H9 (cell line): Measurements from ENCODE around the gene BCL11B. TPM values are rescaled to one million over a fixed set of nuclear protein-coding genes. Genes with fewer than 3 reads are reported as not detected.

Source experiments
- DNase-seq: peaks from one replicate; pipeline ENCODE4 v3.0.0-alpha.2; 2017
- H2AFZ ChIP-seq: one replicate; pipeline ENCODE4 v1.6.1; 2013; ENCODE audit warnings: mild to moderate bottlenecking, low read length, control low read depth, moderate library complexity
- H2AK5ac ChIP-seq: 2 replicates; pipeline ENCODE4 v1.6.1; 2013; ENCODE audit warnings: low read length, control low read depth, mixed read lengths; ENCODE audit not compliant: insufficient read length
- H2BK120ac ChIP-seq: one replicate; pipeline ENCODE4 v1.6.1; 2013; ENCODE audit warnings: low read depth, mild to moderate bottlenecking, low read length, control low read depth, inconsistent platforms; ENCODE audit not compliant: poor library complexity, severe bottlenecking
- H2BK12ac ChIP-seq: 2 replicates; pipeline ENCODE4 v1.6.1; 2013; ENCODE audit warnings: low read length, control low read depth, mixed read lengths, low read depth; ENCODE audit not compliant: insufficient read length
- H2BK15ac ChIP-seq: 2 replicates; pipeline ENCODE4 v1.6.1; 2013; ENCODE audit warnings: low read depth, low read length, control low read depth
- H2BK20ac ChIP-seq: one replicate; pipeline ENCODE4 v1.6.1; 2013; ENCODE audit warnings: low read depth, mild to moderate bottlenecking, low read length, control low read depth, inconsistent platforms; ENCODE audit not compliant: poor library complexity, severe bottlenecking
- H2BK5ac ChIP-seq: 2 replicates; pipeline ENCODE4 v1.6.1; 2013; ENCODE audit warnings: low read length, control low read depth, mixed read lengths; ENCODE audit not compliant: insufficient read length
- H3K14ac ChIP-seq: 2 replicates; pipeline ENCODE4 v1.6.1; 2013; ENCODE audit warnings: low read length, control low read depth; ENCODE audit not compliant: insufficient read depth
- H3K18ac ChIP-seq: 2 replicates; pipeline ENCODE4 v1.6.1; 2013; ENCODE audit warnings: low read depth, mild to moderate bottlenecking, mixed read lengths, low read length, control low read depth; ENCODE audit not compliant: insufficient read length
- H3K23ac ChIP-seq: 2 replicates; pipeline ENCODE4 v1.6.1; 2013; ENCODE audit warnings: low read length, control low read depth, mixed read lengths, low read depth; ENCODE audit not compliant: insufficient read length
- H3K23me2 ChIP-seq: 2 replicates; pipeline ENCODE4 v1.6.1; 2013; ENCODE audit warnings: low read depth, mild to moderate bottlenecking, mixed read lengths, low read length, control low read depth; ENCODE audit not compliant: insufficient read length, poor library complexity, severe bottlenecking
- H3K27ac ChIP-seq: 2 replicates; pipeline ENCODE4 v1.5.1; 2013; ENCODE audit warnings: low read length, control low read depth, mixed read lengths, low read depth; ENCODE audit not compliant: insufficient read length
- H3K27me3 ChIP-seq: 2 replicates; pipeline ENCODE4 v1.6.1; 2013; ENCODE audit warnings: low read length, control low read depth, inconsistent platforms; ENCODE audit not compliant: insufficient read depth
- H3K4ac ChIP-seq: 2 replicates; pipeline ENCODE4 v1.6.1; 2013; ENCODE audit warnings: low read depth, mild to moderate bottlenecking, control low read depth, inconsistent platforms, low read length, moderate library complexity
- H3K4me1 ChIP-seq: 2 replicates; pipeline ENCODE4 v1.6.1; 2013; ENCODE audit warnings: low read length, control low read depth, inconsistent platforms; ENCODE audit not compliant: insufficient read depth
- H3K4me2 ChIP-seq: 2 replicates; pipeline ENCODE4 v1.6.1; 2013; ENCODE audit warnings: low read length, control low read depth, mixed read lengths; ENCODE audit not compliant: insufficient read length, insufficient read depth
- H3K56ac ChIP-seq: 2 replicates; pipeline ENCODE4 v1.6.1; 2013; ENCODE audit warnings: low read depth, mild to moderate bottlenecking, mixed read lengths, low read length, control low read depth; ENCODE audit not compliant: insufficient read length
- H3K79me1 ChIP-seq: 2 replicates; pipeline ENCODE4 v1.6.1; 2013; ENCODE audit warnings: low read depth, mild to moderate bottlenecking, moderate library complexity, low read length, control low read depth, inconsistent platforms; ENCODE audit not compliant: insufficient read depth, poor library complexity, severe bottlenecking
- H3K79me2 ChIP-seq: 2 replicates; pipeline ENCODE4 v1.6.1; 2013; ENCODE audit warnings: low read length, control low read depth, inconsistent platforms; ENCODE audit not compliant: insufficient read depth
- H3K9ac ChIP-seq: 2 replicates; pipeline ENCODE4 v1.6.1; 2013; ENCODE audit warnings: low read length, control low read depth, mixed read lengths; ENCODE audit not compliant: insufficient read length; ENCODE audit errors: extremely low read depth
- H3K9me3 ChIP-seq: one replicate; pipeline ENCODE4 v1.6.1; 2013; ENCODE audit warnings: low read depth, low read length, inconsistent platforms; ENCODE audit not compliant: control insufficient read depth
- H3T11ph ChIP-seq: one replicate; pipeline ENCODE4 v1.6.1; 2013; ENCODE audit warnings: mild to moderate bottlenecking, low read length, control low read depth, inconsistent platforms
- H4K20me1 ChIP-seq: one replicate; pipeline ENCODE4 v1.6.1; 2013; ENCODE audit not compliant: control insufficient read depth, insufficient read length, insufficient read depth
- H4K5ac ChIP-seq: 2 replicates; pipeline ENCODE4 v1.6.1; 2013; ENCODE audit warnings: low read depth, mild to moderate bottlenecking, mixed read lengths, low read length, control low read depth; ENCODE audit not compliant: insufficient read length
- H4K8ac ChIP-seq: replicated peaks from 2 replicates; pipeline ENCODE4 v1.6.1; 2013; ENCODE audit warnings: low read length, control low read depth, mixed read lengths, low read depth; ENCODE audit not compliant: insufficient read length
- H4K91ac ChIP-seq: 2 replicates; pipeline ENCODE4 v1.6.1; 2013; ENCODE audit warnings: low read depth, mild to moderate bottlenecking, moderate library complexity, mixed read lengths, low read length, control low read depth; ENCODE audit not compliant: insufficient read length
- H3K27ac Mint-ChIP-seq, 3 experiments: 2 replicates in 2 of 3; 3 replicates in 1 of 3; pipeline ENCODE4 v1.8.0; 2020 to 2021; ENCODE audit warnings: mixed read lengths in 3 of 3, mild to moderate bottlenecking in 1 of 3, moderate library complexity in 1 of 3
- H3K27me3 Mint-ChIP-seq: 2 replicates; pipeline ENCODE4 v1.8.0; 2021; ENCODE audit warnings: low read depth, mild to moderate bottlenecking, moderate library complexity, mixed read lengths
- H3K36me3 Mint-ChIP-seq, 3 experiments: 2 replicates in 2 of 3; 3 replicates in 1 of 3; pipeline ENCODE4 v1.8.0; 2020 to 2021; ENCODE audit warnings: low read depth in 3 of 3, mixed read lengths in 3 of 3; ENCODE audit not compliant: insufficient read depth in 1 of 3
- H3K4me1 Mint-ChIP-seq, 2 experiments: 2 replicates each; pipeline ENCODE4 v1.8.0; 2020; ENCODE audit warnings: mixed read lengths in 2 of 2
- H3K4me3 Mint-ChIP-seq, 2 experiments: 2 replicates in 1 of 2; 3 replicates in 1 of 2; pipeline ENCODE4 v1.8.0; 2020 to 2021; ENCODE audit warnings: mild to moderate bottlenecking in 2 of 2, mixed read lengths in 2 of 2, moderate library complexity in 1 of 2
- H3K9me3 Mint-ChIP-seq, 2 experiments: 2 replicates in 1 of 2; 3 replicates in 1 of 2; pipeline ENCODE4 v1.8.0; 2020; ENCODE audit warnings: mild to moderate bottlenecking in 2 of 2, mixed read lengths in 2 of 2, moderate library complexity in 1 of 2
- WGBS: extraction: QIAGEN DNeasy Blood & Tissue Kit; methylation state at CpG from one replicate; pipeline ENCODE4 v1.1.7; 2013; ENCODE audit warnings: missing lambda C conversion rate, low lambda C conversion rate, mixed read lengths; ENCODE audit not compliant: insufficient read length; ENCODE audit errors: extremely low coverage; 5-methylcytosine and 5-hydroxymethylcytosine counted together
- total RNA-seq: library from RNA; stranded (reverse); gene quantifications from 2 replicates; pipeline ENCODE4 v1.2.1, GENCODE V29; 2021
- TF ChIP-seq, protein P1 (sequence below): fragments of 200-600 bp; sonication (generic); conservative IDR thresholded peaks from 3 replicates; pipeline ENCODE4 v1.8.0; 2021; ENCODE audit warnings: antibody characterized with exemption, mild to moderate bottlenecking

The BCL11B gene
- total RNA-seq, 1 experiment from 2014 or later, result 4.9 TPM

- WGBS, result no CpG with 5 or more reads among the region's 7 CpGs
- Histone ChIP-seq H3K27ac (no peak overlapping the region), H3K79me2 (no peaks in the 10 kb centered on the region; the same call in 1 of the 2 replicates)
Observed at GRCh38 chr14:99237288-99237687, 34.7 kb downstream of the BCL11B start.

More at GRCh38 chr14:99237288-99237687, 34.7 kb downstream of the BCL11B start:
- Histone ChIP-seq H3T11ph (no peak overlapping the region), H3K14ac (no peak overlapping the region), H3K4ac (no peak overlapping the region), H2BK5ac (no peak overlapping the region), H3K56ac (no peak overlapping the region), H2BK20ac (no peak overlapping the region), H3K9ac (no peak overlapping the region), H2AK5ac (no peak overlapping the region), H4K5ac (no peak overlapping the region), H2BK12ac (no peak overlapping the region), H3K4me2 (no peak overlapping the region), H3K4me1 (peaks cover 9% of the 10 kb centered on the region; the same call in 1 of the 2 replicates), H2AFZ (no peak overlapping the region), H2BK120ac (no peak overlapping the region), H3K27me3 (no peaks in the 10 kb centered on the region), H2BK15ac (no peak overlapping the region), H4K20me1 (no peaks in the 10 kb centered on the region), H4K8ac (no peak overlapping the region), H4K91ac (no peak overlapping the region), H3K9me3 (no peaks in the 10 kb centered on the region), H3K79me1 (no peaks in the 10 kb centered on the region), H3K18ac (no peak overlapping the region), H3K23ac (no peak overlapping the region), H3K23me2 (peaks cover 5% of the 10 kb centered on the region)
- Mint-ChIP-seq H3K27ac (no peak overlapping the region), H3K27me3 (no peaks in the 10 kb centered on the region; the same call in 1 of the 2 replicates), H3K4me3 (no peak overlapping the region; a peak in 1 of 5 replicates), H3K9me3 (no peaks in the 10 kb centered on the region; a peak in 1 of 5 replicates), H3K36me3 (no peaks in the 10 kb centered on the region), H3K4me1 (peaks cover 57 to 85% of the 10 kb centered on the region in 2 experiments)
- DNase-seq, result no peak
- TF ChIP-seq, protein P1, sequence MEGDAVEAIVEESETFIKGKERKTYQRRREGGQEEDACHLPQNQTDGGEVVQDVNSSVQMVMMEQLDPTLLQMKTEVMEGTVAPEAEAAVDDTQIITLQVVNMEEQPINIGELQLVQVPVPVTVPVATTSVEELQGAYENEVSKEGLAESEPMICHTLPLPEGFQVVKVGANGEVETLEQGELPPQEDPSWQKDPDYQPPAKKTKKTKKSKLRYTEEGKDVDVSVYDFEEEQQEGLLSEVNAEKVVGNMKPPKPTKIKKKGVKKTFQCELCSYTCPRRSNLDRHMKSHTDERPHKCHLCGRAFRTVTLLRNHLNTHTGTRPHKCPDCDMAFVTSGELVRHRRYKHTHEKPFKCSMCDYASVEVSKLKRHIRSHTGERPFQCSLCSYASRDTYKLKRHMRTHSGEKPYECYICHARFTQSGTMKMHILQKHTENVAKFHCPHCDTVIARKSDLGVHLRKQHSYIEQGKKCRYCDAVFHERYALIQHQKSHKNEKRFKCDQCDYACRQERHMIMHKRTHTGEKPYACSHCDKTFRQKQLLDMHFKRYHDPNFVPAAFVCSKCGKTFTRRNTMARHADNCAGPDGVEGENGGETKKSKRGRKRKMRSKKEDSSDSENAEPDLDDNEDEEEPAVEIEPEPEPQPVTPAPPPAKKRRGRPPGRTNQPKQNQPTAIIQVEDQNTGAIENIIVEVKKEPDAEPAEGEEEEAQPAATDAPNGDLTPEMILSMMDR, result no peak
